Dermis microvascular lymphatic vessel endothelial cell (primary cell): Measurements from ENCODE around the gene MED16. TPM values are rescaled to one million over a fixed set of nuclear protein-coding genes. Genes with fewer than 3 reads are reported as not detected.
"Not testable (repeated sequence)": the region's sequence is repeated elsewhere in the genome, so short reads cannot be mapped to it uniquely, and the experiment has no call there.

ENCODE experiments used
- DNase-seq, 2 donors: peaks; one replicate each; pipeline versions ENCODE4 v3.0.0 to v3.0.0-alpha.2; 2010; ENCODE audit warnings: low read depth in 2 of 2
- total RNA-seq: library from RNA; depleted of rRNA; stranded (reverse); fragments of >200 nt; gene quantifications from 2 replicates; pipeline ENCODE4 v1.2.1, GENCODE V29; 2014

Gene MED16
- total RNA-seq, 1 donor from 2014 or later = 20.2 TPM

DNA sequence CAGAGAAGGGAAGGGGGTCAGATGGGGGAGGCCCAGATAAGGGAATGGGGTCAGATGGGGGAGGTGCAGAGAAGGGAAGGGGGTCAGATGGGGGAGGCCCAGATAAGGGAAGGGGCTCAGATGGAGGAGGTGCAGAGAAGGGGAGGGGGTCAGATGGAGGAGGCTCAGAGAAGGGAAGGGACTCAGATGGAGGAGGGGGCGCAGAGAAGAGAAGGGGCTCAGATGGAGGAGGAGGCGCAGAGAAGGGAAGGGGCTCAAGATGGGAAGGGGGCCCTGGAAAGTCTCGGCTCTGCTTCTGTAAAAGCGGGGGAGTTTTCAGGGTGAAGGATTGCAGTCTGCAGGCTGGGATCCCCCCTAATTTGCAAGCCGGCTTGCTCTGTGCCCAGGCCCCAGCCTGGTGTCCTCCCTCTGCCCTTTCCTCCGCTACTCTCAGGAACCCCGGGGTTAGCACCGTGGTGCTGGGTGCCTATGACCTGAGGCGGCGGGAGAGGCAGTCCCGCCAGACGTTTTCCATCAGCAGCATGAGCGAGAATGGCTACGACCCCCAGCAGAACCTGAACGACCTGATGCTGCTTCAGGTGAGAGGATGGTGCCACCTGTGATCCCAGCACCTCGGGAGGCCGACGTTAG, 63.7 kb downstream of the MED16 start:
- no peak for DNase-seq

DNA sequence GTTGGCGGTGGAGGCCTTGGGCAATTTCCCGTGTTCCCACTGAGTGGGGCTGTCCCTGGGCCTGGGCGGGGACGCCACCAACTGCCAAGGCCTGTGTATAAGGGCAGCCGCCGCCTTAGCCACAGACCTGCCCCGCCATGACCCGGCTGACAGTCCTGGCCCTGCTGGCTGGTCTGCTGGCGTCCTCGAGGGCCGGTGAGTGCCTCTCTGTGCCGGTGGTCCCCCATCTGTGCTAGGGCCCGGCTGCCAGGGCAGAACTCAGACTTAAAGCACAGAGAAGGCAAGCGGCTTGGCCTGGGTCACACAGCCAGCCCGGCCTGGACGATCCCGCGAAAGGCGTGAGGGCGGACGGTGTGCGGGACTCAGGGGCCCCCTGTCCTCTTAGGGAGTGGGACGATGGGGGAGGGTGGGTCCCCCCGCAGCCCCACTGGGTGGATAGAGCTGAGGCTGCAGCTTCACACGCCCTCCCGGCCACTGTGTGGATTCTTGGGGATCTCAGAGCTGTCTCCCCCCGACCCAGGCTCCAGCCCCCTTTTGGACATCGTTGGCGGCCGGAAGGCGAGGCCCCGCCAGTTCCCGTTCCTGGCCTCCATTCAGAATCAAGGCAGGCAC, 65.2 kb downstream of the MED16 start, which contains the start of gene AZU1:
Gene AZU1 (plus strand): TSS at position 128 of the 612 bp plus-strand sequence. CDS start 10 bp downstream, at position 138.
- DNase-seq = no peak

DNA sequence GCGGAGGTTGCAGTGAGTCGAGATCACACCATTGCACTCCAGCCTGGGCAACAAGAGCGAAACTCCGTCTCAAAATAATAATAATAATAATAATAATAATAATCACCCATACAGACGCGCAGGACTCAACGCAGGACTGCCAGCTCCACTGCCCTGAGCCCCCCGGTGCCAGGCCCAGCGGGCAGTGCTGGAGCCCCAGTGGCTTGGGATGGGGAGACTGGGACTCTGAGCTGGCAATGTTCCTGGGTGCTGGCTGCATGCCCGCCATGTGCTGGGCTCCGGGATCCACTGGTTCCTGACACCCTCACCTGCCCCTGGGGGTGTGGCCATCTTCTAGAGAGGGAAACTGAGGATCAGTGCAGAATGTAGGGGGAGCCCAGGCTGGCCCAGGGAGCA, 65.7 kb downstream of the MED16 start:
- DNase-seq = no peak

DNA sequence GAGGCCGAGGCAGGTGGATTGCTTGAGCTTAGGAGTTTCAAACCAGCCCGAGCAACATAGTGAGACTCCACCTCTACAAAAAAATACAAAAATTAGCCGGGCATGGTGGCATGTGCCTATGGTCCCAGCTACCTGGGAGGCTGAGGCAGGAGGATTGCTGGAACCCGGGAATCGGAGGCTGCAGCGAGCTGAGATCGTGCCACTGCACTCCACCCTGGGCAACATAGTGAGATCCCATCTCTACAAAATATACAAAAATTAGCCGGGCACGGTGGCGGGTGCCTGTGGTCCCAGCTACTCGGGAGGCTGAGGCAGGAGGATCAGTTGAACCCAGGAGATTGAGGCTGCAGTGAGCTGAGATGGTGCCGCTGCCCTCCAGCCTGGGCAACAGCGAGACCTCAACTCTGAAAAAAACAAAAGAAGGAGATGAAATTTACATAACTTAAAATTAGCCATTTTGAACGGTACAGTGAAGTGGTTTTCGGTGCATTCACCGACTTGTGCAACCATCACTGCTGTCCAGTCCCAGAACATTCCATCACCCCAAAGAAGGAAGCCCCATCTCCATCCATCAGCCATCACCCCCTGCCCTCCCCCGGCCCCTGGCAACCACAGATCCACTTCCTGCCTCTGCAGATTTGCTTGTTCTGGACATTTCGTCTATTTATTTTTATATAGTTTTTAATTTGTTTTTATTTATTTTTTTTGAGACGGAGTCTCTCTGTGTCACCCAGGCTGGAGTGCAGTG, 66.9 kb downstream of the MED16 start:
- DNase-seq = no peak

DNA sequence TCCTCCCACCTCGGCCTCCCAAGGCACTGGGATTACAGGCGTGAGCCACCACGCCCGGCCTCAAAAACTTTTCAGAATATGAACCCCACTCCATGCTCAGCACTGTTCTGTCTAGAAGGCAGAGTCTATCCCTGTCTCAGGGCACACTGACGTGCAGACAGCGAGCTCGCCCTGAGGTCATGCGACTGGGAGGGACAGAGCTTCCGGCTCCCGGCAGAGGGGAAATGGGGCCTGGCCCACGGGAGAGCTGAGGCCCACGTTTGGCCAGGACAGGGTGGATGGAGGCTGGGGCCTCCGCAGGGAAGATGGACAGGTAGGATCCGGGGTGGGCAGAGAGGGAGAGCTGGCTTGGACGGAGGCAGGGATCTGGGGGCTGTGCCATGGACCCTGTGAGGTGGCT, 68.1 kb downstream of the MED16 start:
- no peak for DNase-seq

DNA sequence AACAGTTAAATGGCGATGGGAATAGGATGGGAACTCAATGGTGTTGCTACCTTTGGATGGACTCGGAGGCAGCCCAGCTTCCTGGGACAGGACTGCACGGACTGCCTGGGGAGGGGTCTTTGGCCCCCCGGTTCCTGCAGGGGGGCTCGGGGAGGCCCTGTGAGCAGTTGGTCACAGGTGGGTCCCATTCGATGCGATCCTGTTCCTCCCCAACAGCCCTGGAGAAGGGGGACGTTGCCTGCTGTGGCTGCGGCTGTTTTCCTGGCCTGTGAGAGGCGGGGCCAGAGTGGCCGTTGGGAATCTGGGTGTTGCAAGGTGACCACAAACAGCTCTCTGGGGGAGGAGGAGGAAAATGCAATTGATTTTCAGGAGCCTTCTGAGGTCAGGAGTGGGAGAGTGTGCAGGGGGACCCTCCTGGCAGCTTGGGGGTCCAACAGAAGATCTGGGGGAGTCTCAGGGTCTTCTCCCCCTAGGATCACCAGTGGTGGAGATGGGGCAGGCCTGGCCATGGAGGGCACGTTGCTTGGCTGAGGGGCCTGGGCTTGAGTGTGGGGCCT, 69.3 kb downstream of the MED16 start:
- no peak for DNase-seq

DNA sequence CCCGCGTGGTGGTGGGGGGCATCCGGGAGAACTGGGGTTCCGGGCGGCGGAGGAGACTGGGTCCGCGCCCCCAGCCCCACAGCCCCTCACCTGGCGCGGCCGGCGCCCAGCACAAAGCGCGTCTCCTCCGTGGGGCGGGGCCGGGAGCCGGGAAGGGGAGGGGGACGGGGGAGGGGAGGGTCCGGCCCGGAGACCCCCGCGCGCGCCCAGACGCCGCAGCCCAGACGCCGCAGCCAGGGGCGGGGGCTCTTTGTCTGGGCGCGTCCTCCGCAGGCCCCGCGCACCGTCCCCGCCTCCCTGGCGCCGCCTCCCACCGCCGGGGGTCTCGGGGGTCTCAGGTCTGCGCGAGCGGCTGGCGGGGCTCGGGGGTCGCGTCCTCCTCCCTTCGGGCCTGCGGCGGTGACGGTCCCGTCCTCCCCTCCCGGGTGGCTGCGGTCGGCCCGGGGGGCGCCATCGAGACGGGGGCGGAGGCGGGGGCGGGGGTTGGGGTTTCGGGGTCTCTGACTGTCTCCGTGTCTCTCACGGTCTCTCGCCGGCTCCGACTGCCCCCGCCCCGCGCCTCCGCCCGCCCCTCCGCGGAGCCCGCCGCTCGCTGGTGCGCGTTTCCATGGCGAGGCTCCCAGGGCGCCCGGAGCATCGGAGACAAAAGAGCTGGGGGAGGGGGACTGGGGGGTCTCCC, 71.0 kb downstream of the MED16 start, which contains the start of gene PLPPR3:
Gene PLPPR3 (minus strand): TSS at position 131 of the 679 bp plus-strand sequence. CDS start 396 bp downstream, outside the sequence.
- DNase-seq = no peak

DNA sequence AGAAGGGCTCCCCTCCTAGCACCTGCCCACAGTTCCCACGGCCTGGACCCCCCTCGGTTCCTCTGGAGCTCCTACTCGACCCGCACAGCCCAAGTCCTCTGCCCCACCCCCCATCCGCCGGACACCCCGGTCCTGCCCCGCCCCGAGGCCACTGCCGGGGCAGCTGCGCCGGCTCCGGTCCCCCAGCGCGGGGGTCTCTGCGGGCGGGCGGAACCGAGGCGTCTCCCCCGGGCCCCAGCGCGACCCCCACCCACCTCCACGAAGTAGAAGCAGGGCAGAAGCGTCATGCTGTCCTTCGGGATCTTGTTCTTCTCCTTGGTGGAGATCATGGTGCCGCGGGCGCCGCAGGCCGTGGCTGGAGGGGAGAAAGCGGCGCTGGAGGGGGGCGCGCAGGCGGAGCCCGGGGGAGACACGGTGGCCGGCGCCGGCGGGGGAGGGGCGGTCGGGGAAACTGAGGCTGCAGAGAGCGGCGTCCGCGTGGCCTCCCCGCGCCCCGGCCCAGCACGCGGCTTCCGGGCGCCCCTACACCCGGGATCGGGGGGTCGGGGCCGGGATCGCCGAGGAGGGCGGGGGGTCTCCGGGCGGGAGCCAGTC, 71.7 kb downstream of the MED16 start:
- DNase-seq = no peak

DNA sequence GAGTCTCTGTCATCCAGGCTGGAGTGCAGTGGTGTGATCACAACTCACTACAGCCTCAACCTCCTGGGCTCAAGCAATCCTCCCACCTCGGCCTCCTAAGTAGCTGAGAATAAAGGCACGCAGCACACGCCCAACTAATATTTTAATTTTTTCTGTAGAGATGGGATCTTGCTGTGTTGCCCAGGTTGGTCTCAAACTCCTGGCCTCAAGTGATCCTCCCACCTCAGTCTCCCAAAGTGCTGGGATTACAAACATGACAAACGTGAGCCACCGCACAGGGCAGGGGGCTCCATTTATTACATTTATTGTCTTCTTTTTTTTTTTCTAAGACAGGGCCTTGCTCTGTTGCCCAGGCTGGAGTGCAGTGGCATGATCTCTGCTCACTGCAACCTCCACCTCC, 72.8 kb downstream of the MED16 start:
- not testable (repeated sequence) for DNase-seq

Other genes starting within 250 kb of the MED16 start
- 18.9 and 30.0 TPM in 2 replicates for gene RNF126, start 230.0 kb downstream of the MED16 start, total RNA-seq
- 3.1 and 5.9 TPM in 2 replicates for gene FSTL3, start 216.8 kb downstream of the MED16 start, total RNA-seq
- gene PRSS57, start 197.7 kb downstream of the MED16 start, total RNA-seq = not detected in 2 replicates
- gene PALM, start 184.3 kb downstream of the MED16 start, total RNA-seq = 35.3 and 54.0 TPM in 2 replicates
- not detected in 2 replicates for gene MISP, start 142.1 kb downstream of the MED16 start, total RNA-seq
- 128 and 154 TPM in 2 replicates for gene PTBP1, start 95.7 kb downstream of the MED16 start, total RNA-seq
- 0.38 and 0.39 TPM in 2 replicates for gene PLPPR3, start 71.2 kb downstream of the MED16 start, total RNA-seq
- gene AZU1, start 65.3 kb downstream of the MED16 start, total RNA-seq = not detected in 2 replicates
- not detected in 2 replicates for gene PRTN3, start 52.2 kb downstream of the MED16 start, total RNA-seq
- gene ELANE, start 40.9 kb downstream of the MED16 start, total RNA-seq = not detected in 2 replicates
- 2.2 and 2.5 TPM in 2 replicates for gene CFD, start 33.5 kb downstream of the MED16 start, total RNA-seq
- gene RNU6-9, start 297 bp upstream of the MED16 start, total RNA-seq = not detected in 2 replicates
- gene R3HDM4, start 20.0 kb upstream of the MED16 start, total RNA-seq = 29.4 and 47.7 TPM in 2 replicates
- under 0.01 TPM in 1 of 2 replicates, not detected in the other for gene KISS1R, start 24.1 kb upstream of the MED16 start, total RNA-seq
- 4.2 and 7.2 TPM in 2 replicates for gene ARID3A, start 32.8 kb upstream of the MED16 start, total RNA-seq
- gene WDR18, start 91.2 kb upstream of the MED16 start, total RNA-seq = 79.8 and 94.1 TPM in 2 replicates
- 0.25 and 0.26 TPM in 2 replicates for gene GRIN3B, start 107.2 kb upstream of the MED16 start, total RNA-seq
- gene TMEM259, start 127.9 kb upstream of the MED16 start, total RNA-seq = 31.8 and 60.1 TPM in 2 replicates
- gene RNU6-2, start 128.3 kb upstream of the MED16 start, total RNA-seq = not detected in 2 replicates
- 92.6 and 93.6 TPM in 2 replicates for gene CNN2, start 133.4 kb upstream of the MED16 start, total RNA-seq
- gene ABCA7, start 146.9 kb upstream of the MED16 start, total RNA-seq = 3.7 and 4.6 TPM in 2 replicates
- 13.5 and 24.6 TPM in 2 replicates for gene ARHGAP45, start 174.0 kb upstream of the MED16 start, total RNA-seq
- gene POLR2E, start 202.2 kb upstream of the MED16 start, total RNA-seq = 87.6 and 89.4 TPM in 2 replicates
- 461 and 469 TPM in 2 replicates for gene GPX4, start 210.8 kb upstream of the MED16 start, total RNA-seq